GM19035 (cell line): Measurements from ENCODE around the gene DSCAM.

Source experiments
- ATAC-seq: cut with Tn5 transposase; IDR thresholded peaks from one replicate; pipeline ENCODE4 v1.9.1; 2021; ENCODE audit not compliant: unreplicated experiment

Gene DSCAM

GRCh38 chr21:40620386-40621145, 226.4 kb downstream of the DSCAM start:
- no peak for ATAC-seq

GRCh38 chr21:40618191-40618973, 228.6 kb downstream of the DSCAM start:
- no peak for ATAC-seq

DNA sequence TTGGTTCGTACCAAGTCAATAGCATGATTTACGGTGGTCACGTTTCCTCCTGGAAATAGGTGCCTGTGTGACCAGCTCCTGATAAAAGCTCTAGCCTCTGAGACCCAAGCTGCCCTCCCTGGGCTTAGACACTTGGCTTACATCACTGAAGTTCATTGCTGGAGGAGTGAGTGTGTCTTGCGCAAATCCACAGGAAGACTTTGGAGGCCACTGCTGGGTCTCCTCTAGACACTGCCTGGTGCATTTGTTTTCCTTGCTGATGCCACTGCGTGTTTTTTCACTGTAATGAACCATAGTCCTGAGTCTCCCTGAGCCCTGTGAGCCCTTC, 230.6 kb downstream of the DSCAM start:
- no peak for ATAC-seq

- no peak for ATAC-seq
Observed at GRCh38 chr21:40615505-40616376, 231.2 kb downstream of the DSCAM start.

- ATAC-seq, result no peak
Observed at GRCh38 chr21:40613546-40614030, 233.4 kb downstream of the DSCAM start.

DNA sequence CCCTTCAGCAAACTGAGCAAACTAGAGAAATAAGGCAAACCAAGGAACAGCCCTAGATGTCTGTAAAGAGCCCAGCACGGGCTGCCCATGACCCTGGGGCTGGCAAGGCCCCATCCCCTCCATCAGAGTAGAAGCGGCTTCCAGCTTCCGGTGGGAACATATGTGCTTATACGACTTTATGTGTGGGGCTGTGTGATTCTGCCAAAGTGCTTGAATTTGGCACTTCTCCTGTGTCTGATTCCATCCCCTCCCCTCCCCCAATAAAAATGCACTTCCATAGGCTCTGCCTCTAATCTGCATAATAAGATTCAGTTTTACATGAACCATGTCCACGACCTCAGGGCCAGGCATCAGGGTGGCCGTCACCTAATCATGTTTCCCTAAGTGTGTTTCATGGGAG, 236.6 kb downstream of the DSCAM start:
- ATAC-seq, result no peak

DNA sequence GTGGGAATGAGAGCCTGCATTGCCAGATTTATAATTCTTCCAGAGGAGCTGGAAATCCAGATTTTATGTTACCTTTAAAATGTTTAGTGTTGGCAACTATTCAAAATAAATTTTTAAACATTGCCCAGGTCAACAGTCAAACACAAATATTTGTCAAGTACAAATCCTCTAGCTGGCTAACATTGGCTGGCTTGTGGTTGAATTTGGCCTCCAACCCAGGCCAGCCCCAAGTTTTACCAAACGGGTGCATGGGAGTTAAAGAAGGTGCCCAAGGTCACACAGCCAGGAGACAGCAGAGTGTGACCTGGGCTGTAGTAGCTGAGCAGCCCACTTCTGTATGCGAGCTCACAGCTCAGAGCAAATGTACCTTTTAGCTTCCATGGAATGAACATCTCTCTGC, 240.6 kb downstream of the DSCAM start:
- no peak for ATAC-seq

GRCh38 chr21:40605094-40605493, 241.9 kb downstream of the DSCAM start:
- ATAC-seq, result no peak

DNA sequence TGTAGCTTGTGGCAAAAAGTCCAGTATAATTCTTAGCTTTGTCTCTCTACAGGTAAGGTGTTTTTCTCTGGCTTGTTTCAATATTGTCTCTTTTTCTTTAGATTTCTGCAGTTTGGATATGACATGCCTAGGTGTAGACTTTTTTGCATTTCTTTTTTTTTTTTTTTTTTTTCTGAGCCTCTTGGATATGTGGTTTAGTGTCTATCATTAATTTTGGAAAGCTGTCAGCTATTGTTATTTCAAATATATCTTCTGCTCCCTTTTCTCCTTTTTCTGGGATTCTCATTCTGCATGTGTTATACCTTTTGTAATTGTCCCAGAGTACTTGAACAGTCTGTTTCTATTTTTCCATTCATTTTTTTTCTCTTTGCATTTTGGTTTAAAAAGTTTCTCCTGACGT, 243.2 kb downstream of the DSCAM start:
- ATAC-seq, result no peak

- no peak for ATAC-seq
Observed at GRCh38 chr21:40602080-40602479, 244.9 kb downstream of the DSCAM start.

DNA sequence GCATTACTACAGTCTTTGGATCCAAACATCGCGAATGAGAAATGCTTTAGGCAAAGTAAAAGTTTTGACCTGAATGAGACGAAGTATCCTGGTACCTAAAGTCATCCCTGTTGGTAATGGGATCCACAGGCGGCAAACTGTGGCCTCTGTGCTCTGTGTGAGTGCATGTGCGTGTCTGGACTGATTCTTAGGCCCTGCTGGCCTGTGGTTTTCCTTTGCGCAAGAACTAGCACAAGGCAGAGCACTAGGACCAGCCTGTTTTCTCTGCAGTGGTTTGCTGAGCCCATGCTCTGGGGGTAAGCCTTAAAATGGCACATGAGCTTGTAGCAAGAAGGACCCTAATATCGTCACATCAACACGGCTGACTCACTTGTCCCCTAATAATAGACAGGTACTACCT, 251.2 kb downstream of the DSCAM start:
- ATAC-seq, result no peak

GRCh38 chr21:40587736-40588346, 259.1 kb downstream of the DSCAM start:
- ATAC-seq, result no peak

- no peak for ATAC-seq
Observed at GRCh38 chr21:40586575-40586974, 260.4 kb downstream of the DSCAM start.

- no peak for ATAC-seq
Observed at GRCh38 chr21:40577285-40578043, 269.5 kb downstream of the DSCAM start.

- ATAC-seq, result no peak
Observed at GRCh38 chr21:40575976-40576375, 271.0 kb downstream of the DSCAM start.

- no peak for ATAC-seq
Observed at GRCh38 chr21:40569357-40569756, 277.6 kb downstream of the DSCAM start.

DNA sequence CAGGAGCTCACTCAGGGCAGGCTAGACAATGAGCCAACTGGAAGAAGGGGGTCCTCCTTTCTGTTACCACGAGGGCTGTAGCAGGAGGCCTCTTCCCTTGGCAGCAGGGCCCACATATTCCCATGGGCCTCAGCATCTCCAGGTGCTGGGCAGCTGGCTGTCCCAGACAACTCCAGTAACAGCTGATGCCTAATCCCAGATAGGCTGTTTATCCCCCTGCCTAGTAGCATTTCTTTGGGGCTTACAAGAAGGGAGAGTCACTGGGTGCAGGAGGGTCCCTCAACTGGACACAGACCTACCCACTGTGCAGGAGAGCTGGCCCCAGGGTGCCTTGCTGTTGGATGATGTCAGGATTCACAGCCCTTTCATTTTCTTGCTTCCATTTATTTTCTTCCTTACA, 278.2 kb downstream of the DSCAM start:
- no peak for ATAC-seq

DNA sequence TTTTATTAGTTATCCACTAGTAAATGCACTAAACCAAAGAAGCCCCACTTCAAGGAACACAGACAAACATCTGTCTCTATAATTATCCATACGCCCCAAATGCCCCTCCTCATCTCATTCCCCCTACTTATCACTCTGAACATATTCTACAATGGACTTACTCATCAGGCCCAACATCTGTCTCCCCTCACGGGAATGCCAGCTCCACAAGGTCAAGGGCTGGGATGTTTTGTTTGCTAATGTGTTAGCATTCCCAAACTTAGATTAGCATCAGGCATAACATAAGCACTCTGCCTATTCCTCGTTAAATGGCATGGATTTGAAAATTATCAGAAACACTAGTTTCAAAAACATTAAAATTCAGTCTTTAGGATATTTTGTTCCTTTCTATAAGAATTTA, 279.5 kb downstream of the DSCAM start:
- ATAC-seq, result no peak

- no peak for ATAC-seq
Observed at GRCh38 chr21:40566486-40566885, 280.5 kb downstream of the DSCAM start.

DNA sequence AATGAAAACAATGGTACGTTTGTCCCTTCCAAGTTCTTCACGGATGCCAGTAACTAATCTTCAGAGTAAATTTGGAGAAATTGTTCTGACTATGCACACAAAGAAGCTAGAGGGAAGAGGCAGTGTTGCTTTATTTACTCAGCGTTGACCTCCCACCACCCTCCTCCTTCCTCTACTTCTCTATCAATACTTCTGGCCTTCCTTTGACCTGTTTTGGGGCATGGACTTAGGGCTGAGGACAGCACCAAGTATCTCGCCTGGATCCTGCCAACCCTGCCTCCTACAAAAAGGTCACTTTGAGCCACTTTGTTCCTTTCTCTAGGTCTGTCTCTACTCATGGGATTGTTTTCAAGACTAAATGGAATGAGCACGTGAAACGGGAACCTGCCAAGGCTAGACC, 282.6 kb downstream of the DSCAM start:
- ATAC-seq, result no peak
